B cell (primary cell): ENCODE data around the gene TMEM164. TPM values are rescaled to one million over a fixed set of nuclear protein-coding genes. Genes with fewer than 3 reads are reported as not detected.

Source experiments
- ATAC-seq: fragments of 200-7000 bp; cut with Tn5 transposase; one replicate; pipeline ENCODE4 v1.10.0; 2021; ENCODE audit warnings: low read depth, mild to moderate bottlenecking, moderate number of reproducible peaks, moderate library complexity
- CTCF ChIA-PET: fragments of 350-600 bp; sonication (Branson Sonifier 250); formaldehyde crosslinking; loops from one replicate; lab custom pipeline; 2021; ENCODE audit warnings: antibody characterized with exemption, inconsistent platforms; lab: Charles Lee
- POLR2A ChIA-PET: fragments of 350-600 bp; sonication (Branson Sonifier 250); formaldehyde crosslinking; loops from one replicate; lab custom pipeline; 2021; ENCODE audit warnings: antibody characterized with exemption; lab: Charles Lee
- DNase-seq: peaks from one replicate; pipeline ENCODE4 v3.0.0; 2013
- H2AFZ ChIP-seq: 2 replicates; pipeline ENCODE4 v1.6.1; 2012; ENCODE audit warnings: mild to moderate bottlenecking, low read depth, low read length; ENCODE audit not compliant: insufficient read depth, poor library complexity, severe bottlenecking
- H3K27ac ChIP-seq, 2 donors: 1 replicate in 1 of 2; 2 replicates in 1 of 2; pipeline ENCODE4 v1.5.1; 2012 to 2013; ENCODE audit warnings: low read length in 2 of 2, mild to moderate bottlenecking in 2 of 2, moderate library complexity in 1 of 2
- H3K27me3 ChIP-seq, 4 experiments: fragments of 200-600 bp in 1 of 4; sonication (generic) in 1 of 4; replicated peaks in 1 of 4; 1 replicate in 2 of 4; 2 replicates in 2 of 4; pipeline versions ENCODE4 v1.6.1 to v1.7.0; 2013 to 2016; ENCODE audit warnings: low read length in 3 of 4, mild to moderate bottlenecking in 2 of 4, mixed read lengths in 1 of 4, moderate library complexity in 1 of 4; ENCODE audit not compliant: insufficient read depth in 4 of 4, control insufficient read depth in 3 of 4; ENCODE audit errors: control extremely low read depth in 1 of 4
- H3K36me3 ChIP-seq, 2 experiments: replicated peaks in 1 of 2; 1 replicate in 1 of 2; 2 replicates in 1 of 2; pipeline versions ENCODE4 v1.6.1 to v1.7.1; 2013; ENCODE audit warnings: low read length in 1 of 2; ENCODE audit not compliant: insufficient read depth in 2 of 2, control insufficient read depth in 1 of 2; ENCODE audit errors: control extremely low read depth in 1 of 2, extremely low read depth in 1 of 2
- H3K4me1 ChIP-seq, 2 donors: fragments of 200-600 bp in 1 of 2; sonication (generic) in 1 of 2; 1 replicate in 1 of 2; 2 replicates in 1 of 2; pipeline versions ENCODE4 v1.5.1 to v1.6.1; 2013 to 2017; ENCODE audit warnings: low read length in 2 of 2; ENCODE audit not compliant: control insufficient read depth in 2 of 2, insufficient read depth in 2 of 2
- H3K4me2 ChIP-seq: replicated peaks from 2 replicates; pipeline ENCODE3; 2012; ENCODE audit warnings: mild to moderate bottlenecking, low read depth, low read length; ENCODE audit not compliant: poor library complexity, severe bottlenecking
- H3K4me3 ChIP-seq, 5 experiments: fragments of 200-600 bp in 1 of 5; sonication (generic) in 1 of 5; 1 replicate in 3 of 5; 2 replicates in 2 of 5; pipeline versions ENCODE4 v1.5.1 to v1.7.0; 2011 to 2016; ENCODE audit warnings: low read length in 4 of 5, mild to moderate bottlenecking in 4 of 5, low read depth in 2 of 5, control low read depth in 1 of 5, moderate library complexity in 1 of 5; ENCODE audit not compliant: insufficient read depth in 1 of 5; ENCODE audit errors: control extremely low read depth in 1 of 5, extremely low read depth in 1 of 5
- H3K79me2 ChIP-seq: fragments of 200-600 bp; sonication (generic); one replicate; pipeline ENCODE4 v1.6.0; 2016; ENCODE audit warnings: low read length; ENCODE audit not compliant: control insufficient read depth, insufficient read depth
- H3K9ac ChIP-seq: fragments of 200-600 bp; sonication (generic); 2 replicates; pipeline ENCODE4 v1.6.1; 2017; ENCODE audit warnings: mild to moderate bottlenecking, low read length, moderate library complexity
- H3K9me3 ChIP-seq, 3 donors: one replicate each; pipeline versions ENCODE4 v1.6.1 to v1.7.1; 2013; ENCODE audit warnings: low read length in 2 of 3; ENCODE audit not compliant: control insufficient read depth in 2 of 3, insufficient read depth in 1 of 3; ENCODE audit errors: control extremely low read depth in 1 of 3
- H4K20me1 ChIP-seq: 2 replicates; pipeline ENCODE4 v1.6.0; 2012; ENCODE audit warnings: mild to moderate bottlenecking, low read length; ENCODE audit not compliant: insufficient read depth, control insufficient read depth, poor library complexity, severe bottlenecking
- H3K27ac Mint-ChIP-seq: one replicate; pipeline ENCODE4 v1.8.0; 2021; ENCODE audit warnings: mixed read lengths
- H3K27me3 Mint-ChIP-seq: one replicate; pipeline ENCODE4 v1.8.0; 2021; ENCODE audit warnings: mixed read lengths
- H3K4me1 Mint-ChIP-seq: one replicate; pipeline ENCODE4 v1.8.0; 2021; ENCODE audit warnings: mixed read lengths
- H3K4me3 Mint-ChIP-seq: one replicate; pipeline ENCODE4 v1.8.0; 2021; ENCODE audit warnings: mixed read lengths
- H3K9me3 Mint-ChIP-seq: one replicate; pipeline ENCODE4 v1.8.0; 2022; ENCODE audit warnings: mixed read lengths; ENCODE audit not compliant: insufficient read depth
- EZH2 ChIP-seq: IDR thresholded peaks from 2 replicates; pipeline ENCODE4 v1.6.1; 2012; ENCODE audit warnings: borderline replicate concordance, low read depth, mild to moderate bottlenecking, moderate library complexity, low read length; ENCODE audit not compliant: insufficient read depth, poor library complexity, severe bottlenecking
- WGBS: methylation state at CpG from one replicate; pipeline ENCODE4 v1.1.5; 2013; ENCODE audit warnings: missing lambda C conversion rate; ENCODE audit not compliant: insufficient coverage; 5-methylcytosine and 5-hydroxymethylcytosine counted together
- intact Hi-C: fragments of 100-400 bp; cut with micrococcal nuclease; formaldehyde crosslinking; loops from one replicate; pipeline ENCODE4 v1.10.0; 2022
- polyA plus RNA-seq: library from polyadenylated mRNA; depleted of rRNA; stranded (reverse); fragments of >200 nt; gene quantifications from 2 replicates; pipeline ENCODE4 v1.2.3, GENCODE V29; 2012
- total RNA-seq, 2 donors: library from RNA; stranded (reverse); fragments of 120-200 nt in 1 of 2; gene quantifications; 1 replicate in 1 of 2; 2 replicates in 1 of 2; pipeline versions ENCODE4 v1.2.3 to v1.2.4, GENCODE V29; 2013 to 2022
- TF ChIP-seq, protein P1 (sequence below): fragments of 200-600 bp; IDR thresholded peaks from one replicate; pipeline ENCODE4 v1.8.0; 2022; ENCODE audit warnings: antibody characterized with exemption, mild to moderate bottlenecking

Gene TMEM164
- total and polyA plus RNA-seq, 2 donors (not counting 1 experiment from before 2014, with no cell fraction given): 9.4 to 26.6 TPM

DNA sequence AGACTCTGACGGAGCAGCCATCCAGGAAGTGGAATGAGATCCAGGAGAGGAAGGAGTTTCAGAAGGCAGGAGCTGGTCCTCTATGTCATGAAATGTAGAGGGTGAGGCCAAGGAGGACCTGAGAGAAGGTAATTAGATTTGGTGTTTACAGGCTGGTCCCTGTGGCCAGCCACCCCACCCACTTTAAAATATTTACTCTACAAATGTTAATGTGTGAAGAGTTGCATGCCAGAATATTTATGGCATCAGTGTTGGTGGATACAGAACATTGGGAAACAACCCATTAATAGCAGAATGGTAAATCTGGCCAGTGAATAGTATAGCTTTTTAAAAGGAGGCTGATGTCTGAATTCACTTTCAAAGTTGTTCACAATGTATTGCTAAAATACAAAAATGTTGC is 17.6 kb downstream of the TMEM164 start:
- 100% methylated on average over 1 of the region's 1 CpG for WGBS
- H3K27ac ChIP-seq: no peak overlapping the region
- H4K20me1 ChIP-seq: no peaks in the 10 kb centered on the region
- H3K4me1 Mint-ChIP-seq: peaks cover 16% of the 10 kb centered on the region
- TF ChIP-seq, protein P1, sequence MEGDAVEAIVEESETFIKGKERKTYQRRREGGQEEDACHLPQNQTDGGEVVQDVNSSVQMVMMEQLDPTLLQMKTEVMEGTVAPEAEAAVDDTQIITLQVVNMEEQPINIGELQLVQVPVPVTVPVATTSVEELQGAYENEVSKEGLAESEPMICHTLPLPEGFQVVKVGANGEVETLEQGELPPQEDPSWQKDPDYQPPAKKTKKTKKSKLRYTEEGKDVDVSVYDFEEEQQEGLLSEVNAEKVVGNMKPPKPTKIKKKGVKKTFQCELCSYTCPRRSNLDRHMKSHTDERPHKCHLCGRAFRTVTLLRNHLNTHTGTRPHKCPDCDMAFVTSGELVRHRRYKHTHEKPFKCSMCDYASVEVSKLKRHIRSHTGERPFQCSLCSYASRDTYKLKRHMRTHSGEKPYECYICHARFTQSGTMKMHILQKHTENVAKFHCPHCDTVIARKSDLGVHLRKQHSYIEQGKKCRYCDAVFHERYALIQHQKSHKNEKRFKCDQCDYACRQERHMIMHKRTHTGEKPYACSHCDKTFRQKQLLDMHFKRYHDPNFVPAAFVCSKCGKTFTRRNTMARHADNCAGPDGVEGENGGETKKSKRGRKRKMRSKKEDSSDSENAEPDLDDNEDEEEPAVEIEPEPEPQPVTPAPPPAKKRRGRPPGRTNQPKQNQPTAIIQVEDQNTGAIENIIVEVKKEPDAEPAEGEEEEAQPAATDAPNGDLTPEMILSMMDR: no peak
- no peak for TF ChIP-seq EZH2
- H3K36me3 ChIP-seq: peaks cover 0 to 3% of the 10 kb centered on the region in 2 experiments
- no peaks in the 10 kb centered on the region for H3K27me3 ChIP-seq
- ATAC-seq (no peak), DNase-seq (no peak)
- H3K4me1 ChIP-seq: peaks cover 13% of the 10 kb centered on the region in 2 donors
- H3K9me3 ChIP-seq: no peaks in the 10 kb centered on the region
- no peak overlapping the region for H3K4me2 ChIP-seq
- ChIA-PET CTCF (no interaction called here), POLR2A (no interaction called here)
- no peaks in the 10 kb centered on the region for H3K9me3 Mint-ChIP-seq
- no peaks in the 10 kb centered on the region for H3K79me2 ChIP-seq
- no peak overlapping the region for H3K4me3 Mint-ChIP-seq
- H2AFZ ChIP-seq: no peak overlapping the region
- no peak overlapping the region for H3K9ac ChIP-seq
- H3K27ac Mint-ChIP-seq: no peak overlapping the region
- intact Hi-C loops: no loop called here
- no peak overlapping the region for H3K4me3 ChIP-seq
- no peaks in the 10 kb centered on the region for H3K27me3 Mint-ChIP-seq

DNA sequence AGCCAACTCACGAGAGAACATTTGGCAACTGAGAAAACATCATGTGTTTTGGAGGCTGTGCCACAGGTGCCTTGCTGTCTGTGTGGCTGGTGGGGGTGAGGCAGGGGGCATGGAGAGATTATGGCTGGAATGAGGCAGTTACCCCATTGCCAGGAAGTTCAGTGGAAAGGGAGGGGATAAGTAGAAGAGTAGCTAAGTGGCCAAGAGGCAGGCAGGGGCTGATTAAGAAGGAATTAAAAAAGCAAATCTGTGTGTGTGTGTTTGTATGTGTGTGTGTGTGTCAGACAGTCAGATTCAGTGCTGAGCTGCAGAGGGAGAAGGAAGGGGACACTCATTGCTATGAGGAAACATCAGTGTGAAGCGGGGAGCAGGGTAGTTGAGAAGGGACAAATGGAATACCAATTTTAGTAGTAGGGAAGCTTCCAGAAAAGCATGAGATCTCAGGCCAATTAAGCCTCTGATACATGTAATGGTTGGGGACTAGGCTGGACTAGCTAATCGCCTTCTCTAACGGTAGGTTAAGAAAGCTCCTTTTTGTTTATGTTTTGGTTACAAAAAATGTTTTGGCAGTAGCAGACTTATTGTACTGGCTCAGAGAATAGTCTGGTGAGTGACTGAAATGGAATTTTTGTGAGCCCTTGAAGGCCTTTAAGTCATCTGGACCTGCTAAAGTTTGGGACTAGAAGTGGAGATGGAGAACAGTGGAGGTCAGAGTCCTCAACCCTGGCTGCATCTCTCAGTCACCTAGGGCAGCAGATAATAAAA is 18.5 kb downstream of the TMEM164 start:
- ChIA-PET POLR2A (no interaction called here), CTCF (no interaction called here)
- Histone ChIP-seq H3K4me2 (no peak overlapping the region), H3K4me3 (no peak overlapping the region), H3K9ac (no peak overlapping the region), H3K27me3 (no peaks in the 10 kb centered on the region), H3K9me3 (no peaks in the 10 kb centered on the region), H3K36me3 (peaks cover 0 to 3% of the 10 kb centered on the region in 2 experiments), H3K27ac (no peak overlapping the region), H3K79me2 (no peaks in the 10 kb centered on the region), H4K20me1 (no peaks in the 10 kb centered on the region), H2AFZ (no peak overlapping the region), H3K4me1 (peaks cover 13% of the 10 kb centered on the region in 2 donors)
- no peak for ATAC-seq
- WGBS: 100% methylated on average over 2 of the region's 4 CpGs
- intact Hi-C loops: no loop called here
- Mint-ChIP-seq H3K4me1 (peaks cover 16% of the 10 kb centered on the region), H3K27ac (no peak overlapping the region), H3K9me3 (no peaks in the 10 kb centered on the region), H3K4me3 (no peak overlapping the region), H3K27me3 (no peaks in the 10 kb centered on the region)
- TF ChIP-seq EZH2: no peak
- TF ChIP-seq, protein P1: no peak
- peak; percentile 2 for DNase-seq
